IPS-18a (cell line): ENCODE measurements around the gene LRRN2.

Experiments used
- H3K27ac ChIP-seq: one replicate; pipeline ENCODE4 v1.5.1; 2013; ENCODE audit warnings: low read length
- H3K27me3 ChIP-seq: one replicate; pipeline ENCODE4 v1.6.1; 2013; ENCODE audit warnings: mild to moderate bottlenecking, low read length; ENCODE audit not compliant: control insufficient read depth, insufficient read depth
- H3K36me3 ChIP-seq: one replicate; pipeline ENCODE4 v1.6.1; 2013; ENCODE audit warnings: low read depth, low read length; ENCODE audit not compliant: control insufficient read depth
- H3K4me1 ChIP-seq: one replicate; pipeline ENCODE4 v1.6.1; 2013; ENCODE audit warnings: low read depth, low read length; ENCODE audit not compliant: control insufficient read depth
- H3K4me3 ChIP-seq: one replicate; pipeline ENCODE4 v1.5.1; 2013; ENCODE audit warnings: low read length
- H3K9ac ChIP-seq: one replicate; pipeline ENCODE4 v1.6.1; 2013; ENCODE audit warnings: mild to moderate bottlenecking, low read length, moderate library complexity
- H3K9me3 ChIP-seq: one replicate; pipeline ENCODE4 v1.6.1; 2013; ENCODE audit warnings: low read depth, low read length; ENCODE audit not compliant: control insufficient read depth

LRRN2 gene

DNA sequence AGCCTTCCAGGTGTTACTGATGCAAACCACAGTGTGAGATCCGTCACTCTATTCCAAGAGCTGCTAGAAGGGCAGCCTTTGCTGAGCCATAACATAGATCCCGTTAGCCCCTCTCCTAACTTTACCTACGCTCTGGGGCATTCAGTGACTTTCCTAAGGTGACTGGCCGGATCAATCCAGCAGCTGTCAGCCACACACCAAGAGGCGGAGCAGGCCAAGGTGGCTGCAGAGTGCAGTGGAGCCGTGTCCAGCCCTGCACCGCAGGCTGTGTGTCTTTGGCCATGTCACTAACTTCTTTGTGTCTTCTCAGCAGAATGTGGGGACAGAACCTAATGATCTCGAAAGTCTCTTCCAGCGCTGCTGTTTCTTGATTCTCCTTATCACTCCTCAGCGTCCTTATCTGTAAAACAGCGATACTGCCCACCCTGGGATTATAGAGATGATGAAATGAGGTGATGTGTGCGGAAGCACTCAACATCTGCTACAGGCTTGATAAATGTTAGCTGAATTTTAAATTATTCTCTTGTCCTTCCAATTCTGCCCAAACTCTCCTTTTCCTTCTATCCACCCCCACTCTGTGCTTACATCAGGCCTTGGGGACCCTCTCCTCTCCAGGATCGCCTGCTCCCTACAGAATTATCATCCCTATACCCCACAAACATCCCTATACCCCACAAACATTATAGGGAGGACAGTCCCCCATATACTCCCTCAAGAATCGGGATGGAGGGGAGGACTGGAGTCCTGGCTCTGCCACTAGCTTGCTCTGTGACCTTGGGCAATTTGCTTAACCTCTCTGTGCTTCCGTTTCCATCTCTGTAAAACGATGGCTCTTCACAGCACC lies 25.8 kb upstream of the LRRN2 start:
- Histone ChIP-seq H3K27me3 (peaks cover 72% of the 10 kb centered on the region), H3K4me3 (peak overlapping the region; percentile 23), H3K9me3 (no peaks in the 10 kb centered on the region), H3K4me1 (peaks cover 75% of the 10 kb centered on the region), H3K36me3 (no peaks in the 10 kb centered on the region), H3K27ac (no peak overlapping the region), H3K9ac (peak overlapping the region; percentile 1)

DNA sequence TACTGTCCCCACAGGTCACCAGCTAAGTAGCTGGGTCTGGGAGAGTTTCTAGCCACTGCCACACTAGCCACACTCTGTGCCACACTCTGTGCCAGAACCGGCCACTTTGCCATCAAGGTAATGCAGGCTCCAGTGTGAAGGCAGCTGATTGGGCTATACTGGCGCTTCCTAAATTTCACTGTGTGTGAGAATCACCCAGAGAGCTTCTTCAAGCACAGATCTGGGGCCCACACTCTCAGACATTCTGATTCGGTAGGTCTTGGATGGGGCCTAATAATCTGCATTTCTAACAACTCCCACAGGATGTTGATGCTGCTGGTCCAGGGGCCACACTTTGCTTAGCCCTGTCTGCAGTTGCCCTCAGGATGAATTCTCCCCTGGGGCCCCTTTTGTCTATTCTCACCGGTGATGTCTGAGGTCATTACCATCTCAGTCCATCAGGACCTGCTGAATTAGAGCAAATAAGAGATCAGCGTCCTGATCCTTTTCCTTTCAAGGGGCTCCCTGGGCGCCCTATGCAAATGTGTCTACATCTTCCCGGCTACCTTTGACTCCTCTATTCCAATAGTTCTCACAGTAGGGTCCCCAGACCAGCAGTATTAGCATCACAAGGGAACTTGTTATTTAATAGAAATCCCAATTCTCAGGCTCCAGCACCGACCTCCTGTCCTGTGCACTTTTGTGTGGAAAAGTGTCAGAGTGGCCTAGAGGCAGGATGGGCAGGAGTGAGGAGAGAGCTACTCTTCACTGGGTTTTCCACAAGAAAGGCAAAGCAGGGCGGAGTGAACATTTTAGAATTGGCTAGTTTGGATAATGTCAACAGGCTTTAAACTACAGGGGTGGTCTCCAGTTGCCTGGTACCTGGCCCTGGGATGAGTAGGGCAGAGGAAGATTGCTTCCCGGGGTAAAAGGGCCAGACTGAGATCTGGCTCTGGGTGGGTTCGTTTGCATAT lies 24.7 kb upstream of the LRRN2 start:
- H3K4me3 ChIP-seq, result peak overlapping the region; percentile 23
- no peaks in the 10 kb centered on the region for H3K9me3 ChIP-seq
- H3K36me3 ChIP-seq, result no peaks in the 10 kb centered on the region
- H3K4me1 ChIP-seq, result peaks cover 77% of the 10 kb centered on the region
- H3K27me3 ChIP-seq, result peaks cover 82% of the 10 kb centered on the region
- H3K9ac ChIP-seq, result peak overlapping the region; percentile 1
- no peak overlapping the region for H3K27ac ChIP-seq

DNA sequence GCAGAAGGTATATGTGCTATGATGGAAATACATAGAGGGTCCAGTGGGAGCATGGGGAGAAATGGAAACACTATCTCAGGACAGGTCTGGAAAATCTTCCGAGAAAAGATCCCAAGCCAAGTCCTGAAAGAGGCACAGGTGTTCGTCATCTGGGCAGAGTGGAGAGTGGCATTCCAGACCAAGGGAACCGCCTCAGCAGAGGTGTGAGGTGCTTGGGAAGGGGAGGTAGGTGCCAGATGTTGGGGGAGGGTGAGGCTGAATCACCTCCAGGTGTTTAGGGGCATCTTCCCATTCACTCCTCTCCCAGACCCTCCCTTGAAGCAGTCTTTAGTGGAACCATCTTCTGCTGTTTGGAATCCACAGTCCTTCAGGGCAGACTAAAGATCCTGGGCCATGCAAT lies 23.5 kb upstream of the LRRN2 start:
- Histone ChIP-seq H3K36me3 (no peaks in the 10 kb centered on the region), H3K4me3 (no peak overlapping the region), H3K27ac (no peak overlapping the region), H3K27me3 (peaks cover 80% of the 10 kb centered on the region), H3K4me1 (peaks cover 65% of the 10 kb centered on the region), H3K9me3 (no peaks in the 10 kb centered on the region), H3K9ac (no peak overlapping the region)

DNA sequence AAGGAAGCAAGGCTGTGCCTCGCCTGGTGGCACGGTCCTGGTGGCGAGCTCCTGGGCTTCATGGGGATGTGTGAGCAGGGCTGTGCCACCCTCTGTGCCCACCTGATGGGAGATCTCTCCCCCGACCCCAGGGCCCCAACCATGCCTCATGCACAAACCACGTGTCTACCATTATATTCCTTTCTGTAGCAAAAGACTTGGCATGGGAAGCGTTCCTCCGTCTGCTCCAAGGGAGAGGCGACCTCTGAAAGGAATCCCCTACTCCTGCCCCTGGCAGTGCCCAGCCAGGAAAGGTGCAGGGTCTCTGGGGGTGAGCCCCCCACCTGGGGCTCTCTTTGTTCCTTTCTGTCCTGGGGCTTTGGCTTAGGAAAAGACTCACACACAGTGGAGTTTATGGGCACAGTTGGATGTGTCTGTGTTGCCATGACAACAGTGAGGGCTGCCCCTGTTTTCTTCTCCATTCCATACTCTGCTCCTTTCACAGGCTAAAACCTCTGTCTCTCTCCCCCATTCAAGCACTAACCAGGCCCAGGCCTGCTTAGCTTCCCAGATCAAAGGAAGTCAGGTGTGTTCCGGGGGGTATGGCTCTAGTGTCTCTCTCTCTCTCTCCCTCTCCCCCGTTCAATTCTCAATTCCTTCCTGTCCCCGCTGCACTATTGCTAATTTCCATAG lies 21.4 kb upstream of the LRRN2 start:
- Histone ChIP-seq H3K4me3 (no peak overlapping the region), H3K9ac (peak overlapping the region; percentile 43), H3K27ac (peak overlapping the region; percentile 46), H3K4me1 (peaks cover 58% of the 10 kb centered on the region), H3K9me3 (no peaks in the 10 kb centered on the region), H3K27me3 (peaks cover 60% of the 10 kb centered on the region), H3K36me3 (no peaks in the 10 kb centered on the region)

DNA sequence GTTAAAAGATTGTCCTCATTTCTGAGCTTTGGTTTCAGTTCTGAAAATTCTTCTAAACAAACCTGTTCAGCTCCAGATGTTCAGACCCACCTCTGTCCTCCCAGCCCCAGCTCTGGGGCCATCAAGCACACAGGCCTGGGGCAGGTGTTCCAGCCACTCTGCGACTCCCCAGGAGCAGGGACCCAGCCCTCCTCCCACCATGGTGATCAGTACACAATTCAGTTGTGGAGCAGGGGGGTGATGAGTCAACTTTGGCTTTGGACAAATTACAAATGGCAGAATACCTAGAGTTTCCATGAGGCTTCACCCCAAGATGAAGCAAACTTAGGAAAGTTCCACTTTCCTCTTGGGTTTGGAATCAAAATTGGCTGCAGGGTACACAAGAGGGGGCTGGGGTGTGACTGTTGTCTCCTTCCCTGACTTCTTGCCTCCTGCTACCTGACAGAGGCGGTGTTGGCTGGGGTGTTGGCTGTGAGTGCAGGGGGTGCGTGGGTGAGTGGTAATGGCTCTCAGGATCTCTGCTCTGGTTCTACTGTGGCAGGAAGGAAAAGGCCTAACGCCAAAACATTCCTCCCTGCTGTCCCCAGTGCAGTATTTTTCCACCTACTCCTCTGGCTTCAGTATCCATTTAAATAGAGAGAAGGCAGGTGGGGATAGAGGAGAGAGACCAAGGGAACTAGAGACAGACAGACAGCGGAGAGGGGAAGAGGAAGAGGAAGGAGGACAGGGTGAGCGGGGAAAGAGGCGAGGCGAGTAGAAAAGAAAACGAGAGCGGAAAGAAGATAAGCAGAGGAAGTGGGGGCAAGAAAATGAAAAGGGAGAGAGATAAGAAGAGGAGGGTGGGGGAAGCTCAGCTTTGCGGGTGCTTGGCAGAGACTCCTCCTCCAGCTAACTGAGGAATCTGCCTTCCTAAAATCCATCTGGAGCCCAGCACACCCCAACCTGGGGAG lies 20.6 kb upstream of the LRRN2 start:
- Histone ChIP-seq H3K9ac (peak overlapping the region; percentile 43), H3K4me1 (peaks cover 50% of the 10 kb centered on the region), H3K27ac (no peak overlapping the region), H3K36me3 (no peaks in the 10 kb centered on the region), H3K4me3 (no peak overlapping the region), H3K27me3 (peaks cover 52% of the 10 kb centered on the region), H3K9me3 (no peaks in the 10 kb centered on the region)

DNA sequence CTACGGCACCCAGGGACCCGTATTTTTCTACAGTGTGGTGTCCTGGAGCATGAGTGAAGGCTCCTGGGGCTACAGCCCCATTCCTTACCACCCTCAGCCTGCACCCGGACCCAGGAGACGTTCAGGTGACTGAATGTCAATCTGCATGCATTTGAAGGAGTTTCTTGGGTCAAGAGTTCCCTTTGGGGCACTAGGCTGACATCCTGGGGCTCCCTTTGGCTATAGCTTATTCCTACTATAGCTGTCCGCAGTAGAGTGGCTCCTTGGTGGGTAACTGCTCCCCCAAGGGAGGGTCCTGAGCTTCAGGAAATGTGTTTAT lies 19.9 kb upstream of the LRRN2 start:
- Histone ChIP-seq H3K9ac (no peak overlapping the region), H3K9me3 (no peaks in the 10 kb centered on the region), H3K27ac (no peak overlapping the region), H3K36me3 (no peaks in the 10 kb centered on the region), H3K4me3 (no peak overlapping the region), H3K4me1 (peaks cover 43% of the 10 kb centered on the region), H3K27me3 (peaks cover 49% of the 10 kb centered on the region)

DNA sequence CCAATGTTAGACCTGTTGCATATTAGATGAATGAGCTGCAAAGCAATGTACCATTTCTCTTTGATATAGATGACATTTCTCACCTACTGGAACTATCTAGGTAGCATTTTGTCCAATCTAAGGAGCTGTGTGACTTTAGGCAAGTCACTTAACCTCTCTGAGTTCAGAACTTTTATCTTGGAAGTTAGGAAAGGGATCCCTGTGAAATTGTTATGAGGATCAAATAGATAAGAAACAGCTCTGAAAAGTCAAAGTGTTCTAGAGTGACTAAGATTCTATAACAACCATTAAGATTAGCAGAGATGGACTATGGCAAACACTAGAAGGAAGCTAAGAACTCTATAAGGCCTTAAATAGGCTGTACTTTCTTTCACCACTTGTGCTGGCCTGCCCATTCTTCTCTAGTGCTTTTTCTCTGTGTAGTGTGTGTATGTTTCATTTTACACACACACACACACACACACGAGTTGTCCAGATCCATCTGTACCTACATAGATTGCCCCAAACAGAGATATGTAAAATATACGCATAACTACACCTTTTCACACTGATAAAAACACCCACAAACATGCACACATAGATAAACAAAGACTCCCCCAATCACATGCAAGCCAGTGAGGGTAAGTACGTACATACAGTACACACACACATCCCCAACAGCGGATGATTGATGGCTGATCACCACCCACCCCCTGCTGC lies 19.4 kb upstream of the LRRN2 start:
- H3K27me3 ChIP-seq, result peaks cover 48% of the 10 kb centered on the region
- no peak overlapping the region for H3K9ac ChIP-seq
- peaks cover 38% of the 10 kb centered on the region for H3K4me1 ChIP-seq
- H3K9me3 ChIP-seq, result no peaks in the 10 kb centered on the region
- H3K36me3 ChIP-seq, result no peaks in the 10 kb centered on the region
- no peak overlapping the region for H3K27ac ChIP-seq
- H3K4me3 ChIP-seq, result no peak overlapping the region

DNA sequence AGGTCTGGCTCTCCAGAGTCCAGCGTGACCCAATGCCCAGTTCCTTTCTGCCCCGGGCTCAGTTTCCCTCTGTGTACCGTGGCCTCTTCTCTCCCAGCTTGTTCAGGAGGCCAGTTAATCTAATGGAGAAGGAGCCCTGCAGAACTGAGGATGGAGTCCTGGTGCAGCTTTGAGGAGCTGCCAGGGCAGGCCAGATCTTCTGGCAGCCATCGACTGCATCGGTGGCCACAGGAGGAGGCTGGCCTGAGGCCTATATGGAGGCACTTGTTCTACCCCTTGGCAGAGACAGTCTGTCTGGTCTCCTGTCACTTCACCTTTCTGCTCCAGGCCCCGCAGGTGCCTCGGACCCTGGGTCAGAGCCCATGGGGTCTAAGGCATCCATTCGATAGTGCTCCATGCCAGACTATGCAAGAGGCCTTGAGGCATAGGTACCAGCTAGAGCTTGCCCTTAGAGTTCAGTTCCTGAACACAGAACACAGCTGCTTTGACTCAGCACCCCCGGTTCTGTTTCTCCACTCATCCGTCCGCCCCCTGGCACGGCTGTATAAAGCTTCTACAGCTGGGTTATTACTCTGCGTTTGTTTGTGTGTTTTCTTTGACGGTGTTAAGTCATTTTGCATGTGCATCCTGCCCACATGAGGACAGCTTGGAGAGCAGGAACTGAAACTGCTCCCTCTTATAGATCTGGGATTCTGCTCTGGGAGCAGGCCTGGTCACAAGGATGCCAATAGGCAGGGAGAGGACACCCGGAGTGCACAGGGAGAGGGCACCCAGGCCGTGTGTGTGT lies 18.5 kb upstream of the LRRN2 start:
- Histone ChIP-seq H3K27me3 (peaks cover 39% of the 10 kb centered on the region), H3K9ac (no peak overlapping the region)

DNA sequence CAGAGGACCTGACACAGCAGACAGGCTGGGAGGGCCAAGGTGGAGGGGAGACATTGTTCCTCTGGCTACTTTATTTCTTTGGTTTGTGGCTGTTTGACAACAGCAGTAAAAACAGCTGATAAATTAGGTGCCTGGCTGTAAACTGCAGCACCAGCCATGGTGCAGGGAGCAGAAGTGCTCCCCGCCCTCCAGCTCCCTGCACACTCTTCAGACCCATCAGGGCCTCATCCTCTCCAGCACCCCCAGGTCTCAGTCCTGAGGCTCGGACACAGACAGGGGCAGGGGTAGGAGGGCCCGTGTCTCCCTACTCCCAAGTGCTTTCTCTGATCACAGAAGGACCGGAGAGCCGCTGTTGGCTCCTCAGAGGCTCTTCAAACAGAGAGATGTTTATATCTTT lies 17.7 kb upstream of the LRRN2 start:
- Histone ChIP-seq H3K4me3 (no peak overlapping the region), H3K27ac (no peak overlapping the region), H3K4me1 (peaks cover 22% of the 10 kb centered on the region), H3K9ac (no peak overlapping the region), H3K36me3 (no peaks in the 10 kb centered on the region), H3K9me3 (no peaks in the 10 kb centered on the region), H3K27me3 (peaks cover 31% of the 10 kb centered on the region)

More for the DNA sequence above, 18.5 kb upstream of the LRRN2 start:
- Histone ChIP-seq H3K4me1 (peaks cover 29% of the 10 kb centered on the region), H3K36me3 (no peaks in the 10 kb centered on the region), H3K9me3 (no peaks in the 10 kb centered on the region), H3K4me3 (no peak overlapping the region), H3K27ac (no peak overlapping the region)
